HG03135 (cell line): ENCODE results near the gene ZNF438.

ENCODE experiments used
- ATAC-seq: cut with Tn5 transposase; IDR thresholded peaks from one replicate; pipeline ENCODE4 v1.9.1; 2021; ENCODE audit warnings: mild to moderate bottlenecking, moderate library complexity; ENCODE audit not compliant: unreplicated experiment

Gene ZNF438

DNA sequence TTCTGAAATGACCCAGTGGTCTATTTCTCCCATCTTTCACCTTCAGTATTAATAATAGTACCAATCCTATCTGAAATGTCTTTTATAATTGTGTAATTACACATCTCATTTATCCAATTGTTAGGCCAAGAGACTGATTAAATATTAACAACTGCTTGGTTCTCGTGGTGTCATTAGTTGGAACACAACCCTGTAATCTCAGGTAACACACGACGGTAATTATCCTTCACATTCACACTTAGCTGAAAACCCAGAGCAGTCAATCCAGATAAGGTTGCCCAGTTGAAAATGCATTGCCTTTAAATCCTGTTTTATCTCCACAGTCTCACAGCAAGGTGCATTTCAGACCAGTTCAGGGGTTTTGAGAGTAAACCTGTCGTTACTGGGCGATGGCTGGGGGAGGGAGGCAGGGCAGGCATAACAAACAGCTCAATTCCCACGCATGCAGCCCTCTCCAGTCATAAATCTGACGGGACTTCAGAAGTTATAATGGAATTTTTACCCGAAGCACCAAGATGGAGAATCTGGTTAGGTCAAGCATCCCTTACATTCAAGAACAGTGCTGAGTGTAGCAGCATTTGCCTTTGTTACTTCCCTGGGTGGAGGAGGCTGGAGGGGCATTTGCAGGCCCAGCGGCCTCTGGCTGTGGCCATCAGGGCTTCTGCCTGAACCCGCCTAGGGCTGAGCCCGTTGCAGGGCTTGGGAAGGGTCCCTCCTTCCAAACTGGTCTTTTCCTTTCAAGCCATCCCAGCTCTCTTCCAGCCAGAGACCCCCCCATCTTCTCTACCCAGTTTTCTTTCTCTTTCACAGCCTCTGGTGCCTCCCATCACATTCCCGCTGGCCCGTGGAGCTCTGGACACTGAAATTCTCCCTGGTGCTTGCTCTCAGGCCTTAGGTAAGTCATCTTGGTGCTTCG, 201.1 kb downstream of the ZNF438 start:
- no peak for ATAC-seq

DNA sequence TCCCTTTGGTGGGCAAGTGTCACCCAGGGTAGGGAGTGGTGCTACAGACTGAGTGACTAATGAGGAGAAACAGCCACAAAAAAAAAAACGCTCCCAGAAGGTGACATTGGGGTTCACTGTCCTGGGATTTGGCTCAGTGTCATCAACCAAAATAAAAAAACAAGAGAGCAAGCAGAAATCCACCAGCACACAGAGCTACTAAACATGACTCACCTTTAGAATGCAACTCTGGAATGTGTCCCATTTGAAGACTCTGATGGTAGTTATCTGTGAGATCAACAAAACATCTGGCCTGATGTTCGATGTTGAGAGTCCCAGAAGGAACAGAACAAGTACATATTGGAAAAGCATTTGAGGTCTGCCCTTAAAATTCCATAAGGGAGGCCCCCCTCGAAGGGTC, 201.8 kb downstream of the ZNF438 start:
- no peak for ATAC-seq

DNA sequence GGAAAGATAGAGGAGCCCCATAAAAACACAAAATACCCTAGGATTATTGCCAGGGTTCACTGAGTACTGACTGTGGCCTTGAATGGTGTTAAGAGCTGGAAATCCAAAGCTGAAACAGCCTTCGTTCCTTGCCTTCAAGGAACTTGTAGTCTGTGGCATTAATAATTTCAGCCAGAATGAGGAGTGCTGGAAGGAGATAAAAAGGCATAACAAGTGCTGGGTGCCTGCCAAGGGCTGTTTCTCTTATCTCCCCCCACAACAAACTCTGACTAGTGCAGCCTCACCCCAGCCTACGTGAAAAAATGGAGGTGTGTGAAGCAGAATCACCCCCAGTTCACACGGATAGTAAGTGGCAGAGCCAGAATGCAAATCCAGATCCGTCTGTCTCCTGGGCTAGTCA, 203.0 kb downstream of the ZNF438 start:
- no peak for ATAC-seq

DNA sequence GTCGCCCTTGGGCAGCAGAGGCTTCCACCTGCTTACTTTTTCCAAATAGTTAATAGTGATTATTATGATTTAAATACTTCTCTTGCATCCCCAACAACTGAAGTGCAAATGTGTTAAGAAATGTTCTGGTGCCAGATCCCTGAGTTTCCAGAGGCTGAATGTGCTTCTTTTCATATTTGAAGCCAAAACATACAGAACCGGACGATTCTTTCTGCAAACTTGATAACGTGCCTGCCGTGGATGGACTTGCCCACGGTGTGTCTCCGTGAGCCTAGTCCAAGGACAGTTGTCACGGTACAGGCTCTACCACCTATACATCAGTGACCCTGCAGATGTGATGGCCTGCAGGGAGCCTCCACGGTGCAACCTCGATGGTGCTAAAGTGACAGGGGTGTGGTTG, 203.5 kb downstream of the ZNF438 start:
- ATAC-seq: no peak

DNA sequence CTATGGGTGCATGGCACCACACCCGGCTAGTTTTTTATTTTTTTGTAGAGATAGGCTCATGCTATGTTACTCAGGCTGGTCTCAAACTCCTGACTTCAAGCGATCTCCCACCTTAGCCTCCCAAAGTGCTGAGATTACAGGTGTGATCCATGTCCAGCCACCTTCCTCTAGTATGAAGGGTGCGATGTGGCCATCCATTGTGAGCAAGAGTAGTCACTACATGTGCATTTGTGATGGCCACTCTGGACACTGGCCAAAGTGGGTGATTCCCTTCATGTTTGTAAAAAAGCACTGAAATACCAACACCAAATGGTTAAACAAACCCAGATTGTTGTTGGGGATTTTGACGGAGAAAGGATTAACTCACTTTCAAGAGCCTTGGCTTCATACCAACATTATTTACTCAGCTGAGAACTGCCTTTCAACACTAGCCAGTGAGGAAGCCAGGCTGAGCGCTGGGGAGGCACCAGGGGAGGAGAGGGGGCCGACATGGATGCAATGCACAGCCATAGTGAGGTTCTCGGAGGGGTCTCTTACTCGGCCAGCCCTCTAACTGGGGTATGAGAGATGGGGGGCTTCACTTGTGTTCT, 204.0 kb downstream of the ZNF438 start:
- ATAC-seq: no peak

DNA sequence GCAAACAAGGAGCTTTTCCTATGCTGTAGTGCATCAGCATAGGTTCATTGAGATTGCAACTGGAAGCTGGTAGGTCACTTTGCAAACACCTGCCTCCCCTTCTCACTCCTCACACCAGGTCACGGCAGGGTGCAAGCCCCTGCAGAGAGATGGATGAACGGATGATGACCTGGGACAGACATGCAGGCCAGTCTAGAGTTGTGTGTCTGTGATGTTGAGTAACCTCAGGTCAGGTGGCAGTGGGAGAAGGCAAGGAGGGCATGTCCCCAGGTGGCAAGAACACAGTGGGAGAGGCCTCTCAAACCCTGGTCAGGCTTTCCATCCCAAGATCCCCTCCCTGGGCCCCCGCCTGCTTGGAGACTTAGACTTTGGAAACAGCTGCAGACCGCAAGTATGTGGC, 205.0 kb downstream of the ZNF438 start:
- ATAC-seq: no peak

DNA sequence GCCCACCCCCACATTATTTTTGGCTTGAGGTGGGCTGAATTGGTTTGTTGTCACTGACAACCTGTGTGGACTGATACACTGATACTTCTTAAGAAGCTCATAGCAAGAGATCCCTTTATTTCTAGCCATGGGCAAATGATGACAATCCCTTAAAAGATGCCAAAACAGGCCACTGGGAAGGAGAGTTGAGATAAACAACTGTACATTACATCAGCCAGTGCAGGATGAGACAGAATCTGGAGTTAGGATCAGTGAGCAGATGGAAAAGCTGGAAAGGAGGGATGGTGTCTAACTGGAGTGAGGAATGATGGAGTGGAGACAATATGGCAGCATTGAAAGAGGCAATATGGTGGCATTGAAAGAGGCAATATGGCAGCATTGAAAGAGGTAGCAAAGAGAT, 206.2 kb downstream of the ZNF438 start:
- no peak for ATAC-seq

DNA sequence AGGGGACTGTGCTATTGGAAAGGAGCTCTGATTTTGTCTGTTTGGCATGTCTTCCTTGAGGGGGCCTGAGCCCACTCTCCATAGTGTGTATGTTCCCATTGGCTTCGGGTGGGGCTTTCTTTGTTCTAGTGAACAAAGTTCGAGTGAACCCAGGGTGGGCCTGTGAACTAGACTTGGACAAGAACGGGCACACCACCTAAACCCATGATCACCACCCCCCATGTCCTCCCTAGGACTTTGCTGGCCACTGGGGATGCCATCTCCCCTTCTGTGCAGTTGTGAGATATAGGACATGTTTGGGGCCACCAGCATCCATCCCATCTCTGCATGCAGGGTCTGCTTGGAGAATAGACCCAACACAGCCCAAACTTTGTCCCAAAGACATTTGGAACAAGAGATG, 206.6 kb downstream of the ZNF438 start:
- ATAC-seq: no peak

DNA sequence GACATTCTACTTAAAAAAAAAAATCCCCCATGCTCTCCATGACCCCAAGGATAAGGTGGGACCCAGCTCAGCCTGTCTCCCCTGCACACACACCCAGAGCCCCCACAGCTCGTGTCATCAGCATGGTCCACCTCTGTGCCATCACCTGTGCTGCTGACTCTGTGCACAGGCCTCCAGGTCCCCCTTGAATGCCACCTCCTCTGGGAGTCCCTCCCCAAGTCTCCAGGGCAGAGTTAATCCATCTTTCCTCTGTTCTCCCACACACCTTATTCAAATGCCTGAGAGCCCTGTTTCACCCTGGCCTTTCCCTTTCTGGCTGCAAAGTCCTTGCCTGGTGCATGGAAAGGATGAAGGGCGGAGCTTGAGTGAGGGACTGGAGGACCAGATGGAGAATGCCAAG, 208.0 kb downstream of the ZNF438 start:
- no peak for ATAC-seq

DNA sequence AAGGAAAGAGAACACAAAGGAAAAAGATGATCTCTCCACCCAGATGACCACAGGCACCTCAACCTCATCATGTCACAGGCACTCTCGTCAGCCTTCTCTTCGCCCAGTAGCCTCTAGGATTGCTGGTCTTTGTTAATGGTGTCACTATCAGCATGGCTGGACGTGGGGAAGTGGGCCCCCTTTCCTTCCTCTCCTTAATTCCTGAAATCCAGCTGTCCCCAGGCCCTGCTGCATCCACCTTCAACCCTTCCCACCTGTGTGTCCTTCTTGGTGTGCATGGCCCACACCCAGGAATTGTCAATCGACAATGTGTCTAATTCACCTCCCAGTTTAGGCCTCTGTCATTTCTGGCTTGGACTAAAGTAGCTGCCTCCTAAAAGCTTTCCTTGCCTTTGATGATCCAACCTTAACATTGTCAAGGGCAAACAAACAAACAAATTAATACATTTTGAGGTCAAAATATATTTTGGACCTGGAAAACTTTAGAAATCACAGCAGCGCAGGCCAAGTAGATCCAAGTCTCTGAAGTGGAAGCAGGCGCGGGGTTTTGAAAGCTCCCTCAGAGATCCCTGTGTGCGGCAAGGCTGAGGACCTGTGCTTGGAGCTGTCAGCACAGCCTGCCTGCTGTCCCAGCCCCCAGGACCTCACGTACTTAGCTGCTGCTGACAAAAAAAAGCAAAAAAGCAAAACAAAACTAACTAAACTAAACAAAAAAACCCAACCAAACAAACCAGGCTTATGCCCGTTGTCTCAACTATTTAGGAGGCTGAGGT, 208.8 kb downstream of the ZNF438 start:
- no peak for ATAC-seq

DNA sequence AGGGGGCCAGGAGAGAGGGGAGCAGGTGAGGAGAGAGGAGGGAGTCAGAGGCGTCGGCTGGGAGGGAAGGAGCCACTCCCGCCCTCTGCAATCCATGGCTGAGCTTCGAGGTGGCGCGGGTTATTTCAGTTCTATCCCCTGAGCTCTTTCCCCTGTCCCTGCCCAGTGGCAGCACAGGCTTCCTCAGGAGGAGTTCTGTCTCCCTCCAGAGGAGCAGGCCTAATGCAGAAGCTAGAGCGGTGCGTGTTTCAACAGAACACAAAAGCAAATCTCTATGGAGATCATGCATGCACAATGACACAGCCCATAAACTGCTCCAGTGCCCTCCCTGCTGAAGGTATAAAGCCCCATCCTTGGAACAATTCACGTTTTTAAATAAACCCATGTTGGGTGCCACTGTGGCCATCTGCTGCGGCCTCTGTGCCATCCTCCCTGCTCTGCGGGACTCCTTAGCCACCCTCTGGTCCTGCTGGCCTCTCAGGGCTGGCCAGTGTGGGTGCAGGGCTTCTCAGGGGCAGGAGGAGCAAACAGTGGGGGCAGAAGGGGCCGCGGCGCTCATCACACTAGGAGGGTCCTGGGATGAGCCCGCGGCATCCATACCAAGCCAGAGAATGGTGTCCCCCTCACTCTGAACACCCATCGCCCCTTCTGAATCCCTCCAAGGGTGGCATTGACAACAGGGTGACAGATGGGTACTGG, 209.5 kb downstream of the ZNF438 start:
- ATAC-seq: no peak

DNA sequence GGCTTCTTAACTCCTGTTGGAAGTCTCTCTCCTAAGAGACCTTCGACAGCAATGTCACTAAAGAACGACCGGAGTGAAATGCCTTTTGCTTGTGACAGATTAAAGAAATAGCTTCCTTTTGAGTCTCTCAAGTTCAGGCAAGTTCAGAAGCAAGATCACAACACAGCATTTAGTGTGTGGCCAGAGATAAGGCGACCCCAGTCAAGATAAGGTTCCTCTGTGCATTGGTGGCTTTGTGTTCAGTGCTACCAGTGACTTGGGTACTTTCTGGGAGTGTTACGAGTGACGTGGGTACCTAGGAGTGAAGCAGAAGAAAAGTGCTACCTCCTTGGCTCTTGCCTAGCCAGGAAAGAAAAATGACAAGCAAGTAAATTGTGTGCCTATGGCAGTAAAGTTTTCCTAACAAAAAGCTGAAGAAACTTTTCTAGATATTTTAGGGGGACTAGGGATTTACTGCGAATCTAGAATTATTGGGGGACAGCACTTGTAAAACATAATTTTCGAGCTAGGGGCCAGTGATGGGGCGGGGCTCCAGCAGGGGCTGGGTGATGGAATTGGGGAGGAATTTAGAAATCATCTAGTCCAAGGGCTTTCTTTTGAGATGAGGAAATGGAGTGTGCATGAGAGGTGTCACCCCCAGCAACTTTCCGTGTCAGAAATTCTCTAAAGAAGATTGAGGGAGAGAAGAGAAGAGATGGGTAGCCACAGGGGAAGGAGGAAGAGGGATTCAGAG, 210.2 kb downstream of the ZNF438 start:
- ATAC-seq: no peak

DNA sequence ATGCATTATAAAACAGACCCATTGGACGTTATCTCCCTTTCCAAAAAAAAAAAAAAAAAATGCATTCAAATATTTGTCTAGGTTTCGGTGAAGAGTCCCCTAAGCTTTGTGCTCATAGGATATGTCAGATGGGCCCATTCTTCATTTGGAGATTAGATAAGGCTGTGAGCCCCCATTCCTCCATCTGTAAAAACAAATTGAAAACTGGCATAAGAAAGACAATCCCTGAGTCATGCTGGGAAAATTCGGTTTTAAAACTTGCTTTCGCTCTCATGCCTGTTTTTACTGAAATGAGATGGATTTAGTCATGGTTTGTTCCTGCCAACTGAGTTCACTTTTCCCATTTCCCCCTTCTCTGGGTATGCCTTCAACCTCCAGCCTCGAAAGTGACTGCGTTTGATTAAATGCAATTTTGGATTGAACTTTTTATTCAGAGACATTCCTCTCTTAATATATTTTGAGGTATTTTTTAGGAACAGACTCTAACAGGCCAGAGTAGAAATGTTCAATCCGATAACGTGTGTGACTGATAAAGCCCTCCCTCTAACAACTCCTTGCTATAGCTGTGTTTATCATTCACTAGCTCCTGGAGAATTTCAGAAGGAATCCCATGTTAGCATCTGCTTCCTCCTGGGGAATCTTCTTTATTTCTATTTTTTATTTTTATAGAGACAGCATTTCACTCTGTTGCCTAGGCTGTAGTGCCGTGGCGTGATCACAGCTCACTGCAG, 211.2 kb downstream of the ZNF438 start:
- ATAC-seq: no peak

DNA sequence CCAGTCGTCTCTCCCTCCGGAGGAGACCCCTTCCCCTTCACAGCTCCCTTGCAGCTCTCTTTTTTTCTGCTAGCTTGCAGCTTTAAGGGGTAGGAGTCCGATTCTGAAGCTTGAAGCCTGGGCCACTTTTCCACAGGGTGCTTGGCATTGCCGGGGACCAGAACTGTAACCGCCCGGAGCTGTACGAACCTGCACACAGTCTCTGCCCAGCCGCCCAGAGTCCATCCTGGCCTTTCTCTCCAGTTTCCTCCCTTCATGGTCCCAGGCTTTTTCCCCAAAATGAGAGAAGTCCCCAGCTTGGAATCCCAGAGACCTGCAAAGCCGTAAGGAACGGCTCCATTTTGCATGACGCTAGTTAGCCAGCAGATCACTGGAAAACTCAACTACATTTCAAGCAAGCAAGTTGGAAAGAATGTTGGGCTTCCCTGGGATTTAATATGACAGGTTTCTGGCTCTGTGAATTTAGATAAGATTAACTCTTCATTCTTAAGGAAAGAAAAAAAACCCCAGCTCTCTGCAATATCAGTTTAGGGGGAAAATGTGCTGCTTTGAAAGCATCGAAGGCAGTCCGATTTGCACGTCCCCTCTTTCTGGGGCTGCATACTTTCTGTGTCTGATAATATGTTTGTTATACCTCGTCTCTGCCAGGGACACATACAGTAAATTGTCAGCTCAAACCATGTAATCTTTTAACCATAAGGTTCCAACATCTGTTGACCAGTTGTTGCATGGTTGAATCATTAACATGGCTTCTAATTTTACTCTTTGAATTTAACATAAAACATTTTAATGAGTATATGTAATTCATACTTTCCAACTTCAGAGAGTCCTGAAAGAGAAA, 212.1 kb downstream of the ZNF438 start:
- ATAC-seq: no peak

DNA sequence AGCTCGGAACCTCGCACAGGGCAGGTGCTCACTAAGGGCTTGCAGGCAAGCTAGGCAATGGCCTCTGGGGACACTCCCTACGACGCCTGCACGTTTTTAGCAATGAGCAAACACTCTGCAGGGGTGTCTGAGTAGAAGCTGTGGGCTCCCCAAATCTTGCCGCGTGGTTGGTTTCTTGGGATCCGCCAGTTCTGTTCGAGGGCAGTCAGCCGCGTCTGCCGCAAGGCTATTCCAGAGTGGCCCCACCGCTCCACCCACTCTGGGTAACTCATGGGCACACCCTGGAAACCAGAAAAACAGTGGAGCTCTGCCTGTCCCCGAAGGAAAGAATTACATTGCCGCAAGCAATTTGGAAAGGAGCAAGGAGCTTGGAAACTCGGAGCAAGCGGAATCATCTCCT, 212.8 kb downstream of the ZNF438 start:
- ATAC-seq: no peak

DNA sequence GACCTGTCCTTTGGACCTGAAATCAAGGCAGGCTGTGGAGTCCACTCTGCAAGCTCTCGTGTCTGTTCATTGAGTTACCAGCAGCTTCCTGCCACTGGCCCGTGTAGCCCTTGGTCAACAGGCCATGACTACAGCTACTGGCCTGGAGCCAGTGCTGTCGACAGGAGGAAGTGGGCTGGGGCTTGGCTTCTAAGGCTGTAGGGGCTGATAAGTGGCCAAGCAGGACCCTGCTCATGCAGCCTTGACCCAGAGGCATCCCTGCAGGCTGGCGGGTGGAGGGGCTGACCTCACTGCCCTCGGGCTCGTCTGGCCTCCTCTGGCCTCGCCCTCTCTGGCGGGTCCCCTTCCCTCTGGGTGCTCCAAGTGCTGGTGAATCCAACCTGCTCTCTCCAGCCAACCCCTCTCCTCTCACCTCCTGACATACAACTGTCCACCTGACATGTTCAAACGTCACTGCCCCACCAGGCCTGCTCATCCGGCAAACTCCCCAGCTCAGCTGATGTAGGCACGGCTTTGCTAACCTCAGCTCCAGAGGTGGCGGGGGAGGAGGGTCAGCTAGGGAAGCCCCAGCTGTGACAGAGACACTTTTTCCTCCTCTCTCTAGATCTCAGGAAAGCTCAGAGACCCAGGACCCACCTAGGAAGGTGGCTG, 213.5 kb downstream of the ZNF438 start:
- peak; percentile 49 for ATAC-seq

DNA sequence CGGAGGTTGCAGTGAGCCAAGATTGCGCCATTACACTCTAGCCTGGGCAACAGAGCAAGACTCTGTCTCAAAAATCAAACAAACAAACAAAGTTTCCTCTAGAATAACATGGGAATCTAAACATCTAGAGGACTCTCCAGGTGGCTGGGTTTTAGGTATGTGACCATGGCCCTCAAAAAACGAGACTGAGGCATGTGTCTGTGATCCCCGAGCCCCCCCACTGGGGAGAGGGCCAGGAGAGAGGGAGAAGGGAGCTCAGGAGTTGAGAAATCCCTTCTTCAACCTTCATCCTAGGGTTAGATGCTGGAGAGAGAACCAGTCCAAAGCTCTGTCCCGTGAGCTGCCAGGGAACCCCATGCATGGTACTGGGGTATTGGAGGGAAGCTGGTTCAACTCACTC, 214.1 kb downstream of the ZNF438 start:
- ATAC-seq: no peak

DNA sequence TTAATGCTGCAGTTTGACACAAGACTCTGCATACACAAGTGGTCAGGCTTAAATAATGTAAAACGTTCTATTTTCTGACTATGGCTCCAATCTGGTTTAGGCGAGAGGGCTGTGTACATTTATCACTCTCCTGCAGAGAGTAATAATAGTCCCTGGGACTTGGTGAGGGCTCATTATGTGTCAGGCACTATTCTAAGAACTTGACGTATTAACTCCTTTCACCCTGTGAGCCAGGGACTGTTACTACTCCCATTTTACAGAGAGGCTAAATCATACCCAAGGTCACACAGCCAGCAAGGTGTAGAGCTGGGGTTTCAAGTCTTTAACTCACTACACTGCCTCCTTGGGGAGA, 214.9 kb downstream of the ZNF438 start:
- no peak for ATAC-seq
